NCI-H526 (cell line): ENCODE results near the gene PPP6R1.
"Not testable (repeated sequence)": the region's sequence is repeated elsewhere in the genome, so short reads cannot be mapped to it uniquely, and the experiment has no call there.

Source experiments
- DNase-seq, 2 experiments: peaks; one replicate each; lab custom pipeline; 2025; lab: John Stamatoyannopoulos, UW

Gene PPP6R1

GRCh38 chr19:55241935-55242464, 16.8 kb downstream of the PPP6R1 start:
- no peak for DNase-seq

GRCh38 chr19:55241143-55241934, 17.5 kb downstream of the PPP6R1 start:
- DNase-seq = no peak

- DNase-seq = no peak
Measured at GRCh38 chr19:55240713-55241020, 18.1 kb downstream of the PPP6R1 start.

GRCh38 chr19:55239004-55239403, 19.8 kb downstream of the PPP6R1 start:
- DNase-seq = no peak

DNA sequence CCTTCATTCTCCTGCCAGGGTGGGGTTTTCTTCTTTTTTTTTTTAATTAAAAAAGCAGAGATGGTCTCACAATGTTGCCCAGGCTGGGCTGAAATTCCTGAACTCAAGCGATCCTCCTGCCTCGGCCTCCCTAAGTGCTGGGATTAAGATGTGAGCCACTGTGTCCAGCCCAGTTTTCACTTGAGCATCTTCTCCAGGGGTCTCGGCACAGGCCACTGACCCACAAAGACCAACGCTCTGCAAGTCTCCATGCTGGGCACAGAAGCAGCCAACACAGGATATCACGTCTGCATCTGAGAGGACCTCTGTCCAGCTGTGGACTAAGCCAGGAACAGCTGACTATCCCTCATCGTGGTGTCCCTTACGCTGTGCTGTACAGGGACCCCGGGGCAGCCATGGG, 20.8 kb downstream of the PPP6R1 start:
- DNase-seq = no peak

- no peak for DNase-seq
Measured at GRCh38 chr19:55232986-55233385, 25.8 kb downstream of the PPP6R1 start.

DNA sequence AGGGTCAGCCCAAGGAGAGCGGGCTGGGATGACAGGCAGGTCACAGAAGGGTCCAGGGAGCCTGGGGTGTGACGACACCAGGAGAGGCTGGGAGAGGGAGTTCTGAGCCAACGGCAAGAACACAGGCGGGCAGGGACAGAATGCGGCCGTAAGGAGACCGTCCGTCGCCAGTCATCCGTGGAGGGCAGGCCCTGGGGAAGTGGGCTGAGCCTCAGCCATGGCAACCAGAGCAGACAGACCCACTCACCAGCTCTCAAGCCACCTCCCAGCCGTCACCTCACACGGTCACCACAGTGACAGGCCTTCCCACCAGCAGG, 26.6 kb downstream of the PPP6R1 start:
- DNase-seq = no peak

DNA sequence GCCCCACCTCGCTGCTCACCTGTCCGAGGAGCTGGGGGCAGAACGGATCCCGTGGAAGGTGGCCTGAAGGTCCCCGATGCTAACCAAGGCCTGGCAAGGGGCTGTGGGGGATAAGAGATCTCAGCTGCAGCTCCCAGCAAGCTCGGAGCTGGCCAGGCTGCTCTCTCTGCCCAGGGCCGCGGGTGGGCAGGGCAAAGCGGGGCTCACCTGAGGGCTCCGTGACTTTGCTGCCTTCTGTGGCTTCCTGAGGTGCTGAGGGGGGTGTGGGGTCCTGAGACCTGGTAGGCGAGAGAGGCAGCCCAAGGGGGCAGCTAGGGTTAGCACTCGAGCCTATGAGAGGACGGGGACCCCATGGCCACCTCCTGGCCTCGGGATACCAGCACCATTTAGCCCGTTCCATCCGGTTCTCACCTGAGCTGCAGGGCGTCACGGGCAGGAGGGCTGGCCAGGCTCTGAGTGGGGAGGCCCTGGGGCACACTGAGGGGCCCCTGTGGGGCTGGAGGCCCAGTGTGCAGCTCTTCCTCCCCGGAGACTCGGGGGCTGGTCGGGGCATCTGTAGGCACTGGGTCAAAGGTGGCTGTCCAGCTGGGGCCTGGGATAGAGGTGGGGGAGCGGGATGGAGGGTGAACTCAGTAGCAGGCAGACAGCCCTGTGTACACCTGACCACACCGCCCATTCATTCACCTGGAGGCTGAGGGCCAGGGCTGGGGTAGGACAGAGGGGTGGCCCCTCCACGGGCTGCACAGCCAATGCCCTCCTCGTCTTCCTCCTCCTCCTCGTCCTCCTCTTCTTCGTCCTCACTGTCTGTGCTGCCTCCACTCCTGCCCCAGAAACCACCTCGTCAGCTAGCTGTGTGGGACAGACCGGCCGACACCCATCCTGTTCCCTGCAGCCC, 27.2 kb downstream of the PPP6R1 start:
- DNase-seq = no peak

DNA sequence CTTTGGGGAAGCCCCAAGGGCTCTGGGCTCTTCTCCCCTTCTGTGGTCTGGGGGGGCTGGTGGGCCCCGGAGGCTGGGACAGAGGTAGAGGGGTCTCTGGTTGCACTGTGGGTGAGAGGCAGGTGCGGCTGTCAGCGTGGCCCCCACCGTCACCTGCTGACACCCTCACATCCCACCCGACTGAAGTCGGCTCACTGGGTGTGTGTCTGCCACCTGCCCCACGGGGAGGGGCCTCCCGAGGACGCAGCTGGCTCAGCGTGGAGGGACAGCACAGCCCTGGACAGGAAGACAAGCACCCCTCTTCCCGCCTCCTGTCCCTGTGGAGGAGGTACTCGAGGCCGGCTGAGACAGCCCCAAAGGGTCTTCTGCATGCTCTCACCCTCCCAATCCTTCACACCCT, 28.0 kb downstream of the PPP6R1 start:
- no peak for DNase-seq

GRCh38 chr19:55230329-55230728, 28.5 kb downstream of the PPP6R1 start:
- DNase-seq = no peak

- no peak for DNase-seq
Measured at GRCh38 chr19:55229789-55230182, 29.0 kb downstream of the PPP6R1 start.

GRCh38 chr19:55229145-55229788, 29.6 kb downstream of the PPP6R1 start:
- DNase-seq = no peak

- DNase-seq = no peak
Measured at GRCh38 chr19:55228403-55229031, 30.3 kb downstream of the PPP6R1 start, which contains the start of gene TMEM86B. TMEM86B (minus strand) TSS chr19:55228763; CDS start chr19:55228741, 22 bp downstream.

DNA sequence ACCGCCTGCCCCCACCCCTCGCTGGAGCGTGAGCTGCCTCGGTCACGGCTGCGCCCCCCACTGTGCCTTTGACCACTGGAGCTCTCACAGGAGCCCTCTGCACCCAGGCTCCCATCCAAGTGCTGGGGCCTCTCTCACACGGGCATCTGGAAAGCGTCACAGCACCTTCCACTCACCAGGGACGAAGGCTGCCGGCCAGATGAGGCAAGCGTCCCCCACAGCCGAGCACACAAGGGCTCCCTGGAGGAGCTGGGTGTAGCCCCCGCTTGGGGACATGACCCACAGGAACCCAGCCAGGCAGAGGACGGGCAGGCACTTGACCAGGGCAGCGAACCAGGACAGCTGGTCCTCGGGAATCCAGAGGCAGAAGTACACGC, 30.8 kb downstream of the PPP6R1 start:
- no peak for DNase-seq

- no peak for DNase-seq
Measured at GRCh38 chr19:55227241-55228014, 31.4 kb downstream of the PPP6R1 start.

DNA sequence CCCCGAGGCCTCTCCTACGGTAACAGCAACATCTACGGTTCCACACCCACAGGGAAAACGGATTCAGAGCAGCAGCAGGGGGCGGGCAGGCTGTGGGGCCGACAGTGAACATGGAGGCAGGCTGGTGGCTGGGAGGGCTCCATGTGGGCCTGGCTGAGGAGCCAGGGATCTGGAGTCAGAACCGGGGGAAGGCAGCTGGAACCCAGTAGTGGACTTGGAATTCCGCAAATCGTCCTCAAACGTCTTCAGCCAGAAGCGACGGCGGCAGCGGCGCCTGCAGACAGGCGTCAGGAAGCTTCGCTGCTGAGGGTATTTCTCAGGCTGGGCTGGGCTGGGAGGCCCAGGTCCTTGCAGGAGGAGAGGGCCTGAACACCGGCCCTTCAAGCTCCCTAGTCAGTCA, 32.0 kb downstream of the PPP6R1 start:
- no peak for DNase-seq

- DNase-seq = no peak
Measured at GRCh38 chr19:55226273-55226672, 32.5 kb downstream of the PPP6R1 start.

DNA sequence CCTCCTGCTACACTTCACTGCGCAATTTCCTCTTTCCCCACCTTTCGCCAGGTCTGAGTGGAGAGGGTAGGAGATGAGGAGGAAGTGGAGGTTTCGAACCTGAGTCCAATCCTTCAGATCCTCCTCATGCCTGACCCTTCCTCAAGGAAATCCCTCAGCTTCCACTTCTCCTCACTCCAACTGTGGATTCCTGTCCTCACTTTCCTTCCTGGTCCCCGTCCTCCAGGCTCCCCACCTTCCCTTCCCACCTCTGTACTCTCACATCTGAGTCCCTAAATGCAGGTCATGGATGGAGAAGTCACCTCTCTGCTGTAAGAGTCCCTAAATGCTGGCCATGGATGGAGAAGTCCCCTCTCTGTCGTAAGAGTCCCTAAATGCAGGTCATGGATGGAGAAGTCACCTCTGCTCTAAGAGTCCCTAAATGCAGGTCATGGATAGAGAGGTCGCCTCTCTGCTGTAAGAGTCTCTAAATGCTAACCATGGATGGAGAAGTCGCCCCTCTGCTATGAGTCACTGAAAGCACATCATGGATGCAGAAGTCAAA, 33.3 kb downstream of the PPP6R1 start:
- DNase-seq = no peak

DNA sequence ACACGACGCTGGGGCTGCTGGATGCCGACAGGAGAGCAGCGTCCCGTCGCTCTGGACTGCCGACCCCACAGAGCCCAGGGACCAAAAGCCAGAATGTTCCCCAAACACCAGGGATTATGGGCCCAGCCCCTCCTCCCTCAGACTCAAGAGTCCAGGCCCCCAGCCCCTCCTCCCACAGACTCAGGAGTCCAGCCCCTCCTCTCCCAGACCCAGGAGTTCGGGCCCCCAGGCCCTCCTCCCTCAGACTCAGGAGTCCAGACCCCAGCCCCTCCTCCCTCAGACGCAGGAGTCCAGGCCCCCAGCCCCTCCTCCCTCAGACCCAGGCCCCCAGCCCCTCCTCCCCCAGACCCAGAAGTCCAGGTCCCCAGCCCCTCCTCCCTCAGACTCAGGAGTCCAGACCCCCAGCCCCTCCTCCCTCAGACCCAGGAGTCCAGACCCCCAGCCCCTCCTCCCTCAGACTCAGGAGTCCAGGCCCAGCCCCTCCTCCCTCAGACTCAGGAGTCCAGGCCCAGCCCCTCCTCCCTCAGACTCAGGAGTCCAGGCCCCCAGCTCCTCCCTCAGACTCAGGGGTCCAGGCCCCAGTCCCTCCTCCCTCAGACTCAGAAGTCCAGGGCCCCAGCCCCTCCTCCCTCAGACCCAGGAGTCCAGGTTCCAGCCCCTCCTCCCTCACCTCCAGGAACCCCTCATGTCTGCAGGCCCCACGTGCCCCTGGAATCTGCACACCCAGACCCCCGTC, 34.0 kb downstream of the PPP6R1 start:
- not testable (repeated sequence) for DNase-seq

DNA sequence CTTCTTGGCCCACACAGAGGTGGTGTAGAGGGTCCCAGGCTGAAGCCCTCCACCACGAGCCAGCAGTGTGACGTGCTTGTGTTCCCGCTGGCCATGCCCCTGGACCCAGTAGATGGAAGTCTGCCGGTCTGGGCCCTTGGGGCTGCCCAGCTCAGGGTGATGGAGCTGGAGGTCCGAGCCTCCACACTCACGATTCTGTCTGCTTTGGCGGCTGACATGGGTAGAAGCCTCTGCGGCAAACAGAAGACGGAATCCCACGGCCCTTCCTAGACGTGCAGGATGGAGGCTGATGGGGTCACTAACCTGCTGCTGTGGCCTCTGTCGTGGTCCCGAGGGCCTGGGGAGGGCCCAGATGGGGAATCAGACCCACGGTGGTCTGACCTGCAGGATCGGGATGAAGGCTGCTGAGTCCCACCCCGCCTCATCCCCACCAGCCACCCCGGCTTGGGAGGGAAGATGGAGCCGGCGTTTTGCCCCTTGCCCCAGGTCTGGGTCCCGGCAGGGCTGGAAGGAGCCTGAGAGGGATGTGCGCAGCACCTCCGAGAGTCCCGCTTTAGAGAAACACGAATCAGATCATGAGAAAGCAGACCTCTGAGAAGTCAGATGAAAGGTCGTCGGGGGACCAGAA, 34.7 kb downstream of the PPP6R1 start:
- DNase-seq = no peak
